SKM-1 treated with dmso at 0.1 percent for 144 hours (cell line): ENCODE measurements around the gene SETD5.

Source experiments
- DNase-seq: peaks from one replicate; lab custom pipeline; 2025; ENCODE audit not compliant: unreplicated experiment; lab: John Stamatoyannopoulos, UW

SETD5 gene, protein sequence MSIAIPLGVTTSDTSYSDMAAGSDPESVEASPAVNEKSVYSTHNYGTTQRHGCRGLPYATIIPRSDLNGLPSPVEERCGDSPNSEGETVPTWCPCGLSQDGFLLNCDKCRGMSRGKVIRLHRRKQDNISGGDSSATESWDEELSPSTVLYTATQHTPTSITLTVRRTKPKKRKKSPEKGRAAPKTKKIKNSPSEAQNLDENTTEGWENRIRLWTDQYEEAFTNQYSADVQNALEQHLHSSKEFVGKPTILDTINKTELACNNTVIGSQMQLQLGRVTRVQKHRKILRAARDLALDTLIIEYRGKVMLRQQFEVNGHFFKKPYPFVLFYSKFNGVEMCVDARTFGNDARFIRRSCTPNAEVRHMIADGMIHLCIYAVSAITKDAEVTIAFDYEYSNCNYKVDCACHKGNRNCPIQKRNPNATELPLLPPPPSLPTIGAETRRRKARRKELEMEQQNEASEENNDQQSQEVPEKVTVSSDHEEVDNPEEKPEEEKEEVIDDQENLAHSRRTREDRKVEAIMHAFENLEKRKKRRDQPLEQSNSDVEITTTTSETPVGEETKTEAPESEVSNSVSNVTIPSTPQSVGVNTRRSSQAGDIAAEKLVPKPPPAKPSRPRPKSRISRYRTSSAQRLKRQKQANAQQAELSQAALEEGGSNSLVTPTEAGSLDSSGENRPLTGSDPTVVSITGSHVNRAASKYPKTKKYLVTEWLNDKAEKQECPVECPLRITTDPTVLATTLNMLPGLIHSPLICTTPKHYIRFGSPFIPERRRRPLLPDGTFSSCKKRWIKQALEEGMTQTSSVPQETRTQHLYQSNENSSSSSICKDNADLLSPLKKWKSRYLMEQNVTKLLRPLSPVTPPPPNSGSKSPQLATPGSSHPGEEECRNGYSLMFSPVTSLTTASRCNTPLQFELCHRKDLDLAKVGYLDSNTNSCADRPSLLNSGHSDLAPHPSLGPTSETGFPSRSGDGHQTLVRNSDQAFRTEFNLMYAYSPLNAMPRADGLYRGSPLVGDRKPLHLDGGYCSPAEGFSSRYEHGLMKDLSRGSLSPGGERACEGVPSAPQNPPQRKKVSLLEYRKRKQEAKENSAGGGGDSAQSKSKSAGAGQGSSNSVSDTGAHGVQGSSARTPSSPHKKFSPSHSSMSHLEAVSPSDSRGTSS (N-terminal part only)

GRCh38 chr3:9397332-9397905 lies at the start of gene SETD5:
TSS of gene SETD5 (plus strand) at chr3:9397615. CDS start at chr3:9428939, 31,324 bp downstream.
- peak; percentile 92 for DNase-seq

DNA sequence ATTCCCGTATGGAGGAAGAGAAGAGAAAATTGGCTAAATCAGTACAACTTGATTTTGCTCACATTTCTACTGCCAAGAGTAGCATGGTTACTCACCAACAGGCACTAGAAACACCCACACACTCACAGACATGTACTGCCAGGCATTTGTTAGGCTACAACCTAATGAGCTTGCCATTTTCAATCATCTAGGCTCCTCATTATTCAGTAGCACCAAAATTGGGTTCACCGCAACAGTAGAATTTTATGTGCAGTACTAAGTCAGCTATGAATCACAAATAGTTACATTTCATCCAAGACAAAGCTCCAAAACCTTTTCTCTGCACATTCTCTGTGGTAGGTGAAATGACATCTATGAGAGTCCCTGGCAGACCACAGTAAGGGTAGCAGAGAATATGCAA lies 49.5 kb upstream of the SETD5 start:
- DNase-seq, result no peak

GRCh38 chr3:9349321-9350117 lies 47.9 kb upstream of the SETD5 start:
- DNase-seq, result no peak

- DNase-seq, result no peak
Measured at GRCh38 chr3:9351709-9352126, 45.7 kb upstream of the SETD5 start.

GRCh38 chr3:9352917-9353752 lies 44.3 kb upstream of the SETD5 start:
- DNase-seq, result peak; percentile 44

- DNase-seq, result no peak
Measured at GRCh38 chr3:9361691-9362388, 35.6 kb upstream of the SETD5 start.

DNA sequence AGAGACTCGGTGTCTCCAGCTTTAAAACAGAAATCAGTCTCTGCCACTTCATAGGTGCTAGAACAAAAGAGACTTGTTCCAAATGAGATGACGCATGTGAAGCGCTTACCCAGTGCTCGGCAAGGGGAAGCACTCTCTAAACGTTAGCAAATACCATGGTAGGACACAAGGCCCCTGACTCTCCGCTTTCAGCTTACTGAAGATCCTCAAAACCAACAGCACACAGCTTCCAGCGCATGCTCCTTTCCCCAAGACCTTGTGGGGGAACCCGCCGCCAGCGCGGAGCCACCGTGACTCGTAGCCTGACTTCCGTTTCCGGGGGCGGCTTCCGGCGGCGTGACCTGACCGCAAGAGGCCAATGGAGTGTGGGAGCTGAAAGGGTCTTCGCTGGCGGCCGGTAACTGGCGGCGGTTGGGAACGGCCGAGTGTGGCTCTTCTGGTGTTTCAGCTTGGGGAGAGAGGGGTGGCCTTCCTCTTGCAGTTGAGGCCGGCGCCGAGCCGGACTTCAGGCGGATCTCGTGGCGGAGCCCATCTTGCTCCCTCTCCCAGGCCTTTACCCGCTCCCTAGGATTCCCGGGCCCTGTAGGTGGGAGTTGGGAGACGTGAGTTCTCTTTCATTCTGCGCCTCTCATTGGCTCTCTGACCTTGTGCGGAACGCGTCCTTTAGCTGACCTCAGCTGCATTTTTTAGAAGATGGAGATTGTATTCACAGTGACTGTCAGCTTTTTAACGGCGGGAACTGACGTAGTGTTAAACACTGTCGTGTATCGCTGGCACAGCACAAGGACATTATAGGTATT lies 34.5 kb upstream of the SETD5 start, which contains the start of gene THUMPD3:
Gene THUMPD3 (plus strand): TSS at position 324 of the 800 bp plus-strand sequence. CDS start 2,015 bp downstream, outside the sequence.
- peak; percentile 94 for DNase-seq

DNA sequence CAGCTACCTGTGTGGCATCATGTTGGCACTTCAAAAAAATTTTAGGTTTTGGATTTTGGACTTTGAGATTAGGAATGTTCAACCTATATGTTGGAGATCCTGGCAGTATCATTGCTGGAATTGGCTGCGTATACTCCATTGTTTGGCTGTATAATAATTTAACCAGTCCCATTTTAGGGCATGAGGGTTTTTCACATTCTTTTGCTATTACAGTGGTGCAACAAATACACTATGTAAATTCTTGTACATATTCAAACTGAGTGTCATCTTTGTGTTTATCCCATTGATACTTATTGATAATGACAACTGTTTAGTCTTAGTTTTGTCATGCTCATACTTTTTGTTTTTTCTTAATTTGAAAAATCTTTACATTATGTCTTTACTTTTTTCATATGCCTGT lies 27.9 kb upstream of the SETD5 start:
- no peak for DNase-seq

- no peak for DNase-seq
Measured at GRCh38 chr3:9373465-9373864, 23.9 kb upstream of the SETD5 start.

GRCh38 chr3:9377981-9378380 lies 19.4 kb upstream of the SETD5 start:
- no peak for DNase-seq

DNA sequence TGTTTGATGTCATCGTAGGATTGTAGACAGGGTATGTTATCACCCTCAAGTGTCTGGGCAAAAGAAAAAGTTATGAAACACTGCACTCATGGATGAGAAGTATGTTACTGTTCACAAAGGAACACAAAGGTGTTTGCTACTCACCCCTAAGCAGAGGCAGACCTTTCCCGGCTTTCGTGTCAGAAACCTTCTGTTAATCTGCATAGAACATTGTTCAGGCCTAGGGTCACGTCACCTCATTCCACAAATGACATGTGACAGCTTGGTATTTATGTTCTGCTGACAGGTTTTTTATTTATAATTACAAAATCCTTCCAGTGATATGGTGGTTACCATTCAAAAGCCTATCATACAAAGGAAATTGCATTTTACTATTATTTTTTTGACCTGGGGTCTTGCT lies 18.1 kb upstream of the SETD5 start:
- DNase-seq, result no peak

- no peak for DNase-seq
Measured at GRCh38 chr3:9380014-9380413, 17.4 kb upstream of the SETD5 start.

- no peak for DNase-seq
Measured at GRCh38 chr3:9384141-9384828, 13.1 kb upstream of the SETD5 start.

GRCh38 chr3:9385187-9386077 lies 12.0 kb upstream of the SETD5 start:
- no peak for DNase-seq

DNA sequence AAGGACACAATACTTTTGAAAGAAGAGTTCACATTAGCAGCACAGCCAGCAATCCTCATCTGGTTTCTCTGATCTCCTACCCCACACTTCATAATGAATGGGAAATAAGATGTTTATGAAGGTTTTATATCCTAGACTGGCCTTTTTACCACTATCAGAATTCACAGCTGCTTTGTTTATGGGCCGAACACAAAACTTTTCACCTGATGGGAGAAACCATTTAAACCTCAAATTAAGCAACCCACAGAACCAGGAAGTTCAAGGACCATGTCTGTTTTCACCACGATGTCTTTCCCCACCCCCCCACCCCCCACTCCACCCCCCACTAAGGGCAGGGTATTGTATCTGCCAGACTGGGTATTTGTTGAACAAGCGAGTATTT lies 11.3 kb upstream of the SETD5 start:
- DNase-seq, result no peak
